ENCODE results near the gene KLHDC7B. TPM values are rescaled to one million over a fixed set of nuclear protein-coding genes. Genes with fewer than 3 reads are reported as not detected.
A peak's percentile ranks its signal among the peaks of the same experiment; 100 is the strongest.

Gene KLHDC7B
- total and polyA plus RNA-seq, 10 of the 15 experiments (the other 5 are each of a cell fraction or from before 2014, with no cell fraction given) = 0.05 to 2.2 (median 0.93) TPM; not detected in 2

GRCh38 chr22:50529416-50529896 is 16.2 kb upstream of the KLHDC7B start (continued):
- TF ChIP-seq MTA2 (IDR thresholded peaks at IDR 0.05; ENCODE audit: low read depth) (0 out of 2 replicates have a peak, but pooled peaks have one; percentile 16), HDGF (IDR thresholded peaks at IDR 0.05) (0 out of 2 replicates have a peak, but pooled peaks have one; percentile 54), RCOR1 (conservative IDR thresholded peaks at IDR 0.05; ENCODE audit: low read depth, low read length) (0 out of 2 replicates have a peak, but pooled peaks have one; percentile 6), POU2F2 (IDR thresholded peaks at IDR 0.05; ENCODE audit: borderline replicate concordance, low read depth, low read length) (0 out of 3 replicates have a peak, but pooled peaks have one; percentile 5), CBX3 (IDR thresholded peaks at IDR 0.05; ENCODE audit: borderline replicate concordance, low read depth) (no peak), NR2F1 (conservative IDR thresholded peaks at IDR 0.05) (peak; percentile 18; the same call in 1 of the 2 replicates), ZBED1 (IDR thresholded peaks at IDR 0.05; ENCODE audit: borderline replicate concordance) (no peak), MTA3 (IDR thresholded peaks at IDR 0.05; ENCODE audit: borderline replicate concordance, low read length) (no peak)
- TF ChIP-seq, protein P1, sequence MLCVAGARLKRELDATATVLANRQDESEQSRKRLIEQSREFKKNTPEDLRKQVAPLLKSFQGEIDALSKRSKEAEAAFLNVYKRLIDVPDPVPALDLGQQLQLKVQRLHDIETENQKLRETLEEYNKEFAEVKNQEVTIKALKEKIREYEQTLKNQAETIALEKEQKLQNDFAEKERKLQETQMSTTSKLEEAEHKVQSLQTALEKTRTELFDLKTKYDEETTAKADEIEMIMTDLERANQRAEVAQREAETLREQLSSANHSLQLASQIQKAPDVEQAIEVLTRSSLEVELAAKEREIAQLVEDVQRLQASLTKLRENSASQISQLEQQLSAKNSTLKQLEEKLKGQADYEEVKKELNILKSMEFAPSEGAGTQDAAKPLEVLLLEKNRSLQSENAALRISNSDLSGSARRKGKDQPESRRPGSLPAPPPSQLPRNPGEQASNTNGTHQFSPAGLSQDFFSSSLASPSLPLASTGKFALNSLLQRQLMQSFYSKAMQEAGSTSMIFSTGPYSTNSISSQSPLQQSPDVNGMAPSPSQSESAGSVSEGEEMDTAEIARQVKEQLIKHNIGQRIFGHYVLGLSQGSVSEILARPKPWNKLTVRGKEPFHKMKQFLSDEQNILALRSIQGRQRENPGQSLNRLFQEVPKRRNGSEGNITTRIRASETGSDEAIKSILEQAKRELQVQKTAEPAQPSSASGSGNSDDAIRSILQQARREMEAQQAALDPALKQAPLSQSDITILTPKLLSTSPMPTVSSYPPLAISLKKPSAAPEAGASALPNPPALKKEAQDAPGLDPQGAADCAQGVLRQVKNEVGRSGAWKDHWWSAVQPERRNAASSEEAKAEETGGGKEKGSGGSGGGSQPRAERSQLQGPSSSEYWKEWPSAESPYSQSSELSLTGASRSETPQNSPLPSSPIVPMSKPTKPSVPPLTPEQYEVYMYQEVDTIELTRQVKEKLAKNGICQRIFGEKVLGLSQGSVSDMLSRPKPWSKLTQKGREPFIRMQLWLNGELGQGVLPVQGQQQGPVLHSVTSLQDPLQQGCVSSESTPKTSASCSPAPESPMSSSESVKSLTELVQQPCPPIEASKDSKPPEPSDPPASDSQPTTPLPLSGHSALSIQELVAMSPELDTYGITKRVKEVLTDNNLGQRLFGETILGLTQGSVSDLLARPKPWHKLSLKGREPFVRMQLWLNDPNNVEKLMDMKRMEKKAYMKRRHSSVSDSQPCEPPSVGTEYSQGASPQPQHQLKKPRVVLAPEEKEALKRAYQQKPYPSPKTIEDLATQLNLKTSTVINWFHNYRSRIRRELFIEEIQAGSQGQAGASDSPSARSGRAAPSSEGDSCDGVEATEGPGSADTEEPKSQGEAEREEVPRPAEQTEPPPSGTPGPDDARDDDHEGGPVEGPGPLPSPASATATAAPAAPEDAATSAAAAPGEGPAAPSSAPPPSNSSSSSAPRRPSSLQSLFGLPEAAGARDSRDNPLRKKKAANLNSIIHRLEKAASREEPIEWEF (IDR thresholded peaks at IDR 0.05; ENCODE audit: insufficient replicate concordance, low read depth, low read length) = no peak
- TF ChIP-seq, protein P2, sequence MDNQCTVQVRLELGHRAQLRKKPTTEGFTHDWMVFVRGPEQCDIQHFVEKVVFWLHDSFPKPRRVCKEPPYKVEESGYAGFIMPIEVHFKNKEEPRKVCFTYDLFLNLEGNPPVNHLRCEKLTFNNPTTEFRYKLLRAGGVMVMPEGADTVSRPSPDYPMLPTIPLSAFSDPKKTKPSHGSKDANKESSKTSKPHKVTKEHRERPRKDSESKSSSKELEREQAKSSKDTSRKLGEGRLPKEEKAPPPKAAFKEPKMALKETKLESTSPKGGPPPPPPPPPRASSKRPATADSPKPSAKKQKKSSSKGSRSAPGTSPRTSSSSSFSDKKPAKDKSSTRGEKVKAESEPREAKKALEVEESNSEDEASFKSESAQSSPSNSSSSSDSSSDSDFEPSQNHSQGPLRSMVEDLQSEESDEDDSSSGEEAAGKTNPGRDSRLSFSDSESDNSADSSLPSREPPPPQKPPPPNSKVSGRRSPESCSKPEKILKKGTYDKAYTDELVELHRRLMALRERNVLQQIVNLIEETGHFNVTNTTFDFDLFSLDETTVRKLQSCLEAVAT (IDR thresholded peaks at IDR 0.05) = peak; percentile 96

Measured in GM12878 (cell line).